Kidney (tissue), 14 donors: ENCODE results near the gene HDAC1. TPM values are rescaled to one million over a fixed set of nuclear protein-coding genes. Genes with fewer than 3 reads are reported as not detected.
"Not testable (repeated sequence)": the region's sequence is repeated elsewhere in the genome, so short reads cannot be mapped to it uniquely, and the experiment has no call there.

Experiments used
- DNase-seq, 5 donors: peaks; one replicate each; pipeline ENCODE4 v3.0.0-alpha.2; 2013 to 2020
- FAIRE-seq: peaks from 2 replicates; lab custom pipeline; 2012; peaks lifted over from hg19 to GRCh38; lab: Jason Lieb, UNC
- H3K27ac ChIP-seq, 2 donors: one replicate each; pipeline ENCODE4 v1.7.0; 2013; ENCODE audit warnings: low read depth in 2 of 2, low read length in 2 of 2, inconsistent platforms in 1 of 2
- H3K27me3 ChIP-seq: one replicate; pipeline ENCODE4 v1.7.1; 2013; ENCODE audit warnings: low read length, inconsistent platforms; ENCODE audit not compliant: control insufficient read depth, insufficient read depth
- H3K36me3 ChIP-seq, 3 donors: one replicate each; pipeline versions ENCODE4 v1.7.0 to v1.7.1; 2013; ENCODE audit warnings: low read length in 3 of 3, control low read depth in 1 of 3, inconsistent platforms in 1 of 3; ENCODE audit not compliant: insufficient read depth in 3 of 3, control insufficient read depth in 2 of 3
- H3K4me1 ChIP-seq, 3 donors: one replicate each; pipeline versions ENCODE4 v1.7.0 to v1.7.1; 2013; ENCODE audit warnings: low read length in 3 of 3, inconsistent platforms in 1 of 3, low read depth in 1 of 3; ENCODE audit not compliant: control insufficient read depth in 2 of 3, insufficient read depth in 2 of 3
- H3K4me3 ChIP-seq, 3 donors: one replicate each; pipeline versions ENCODE4 v1.7.0 to v1.8.1; 2013; ENCODE audit warnings: low read length in 3 of 3, control low read depth in 1 of 3, inconsistent platforms in 1 of 3
- H3K9ac ChIP-seq, 3 donors: one replicate each; pipeline versions ENCODE4 v1.7.0 to v1.7.1; 2013; ENCODE audit warnings: low read length in 3 of 3, control low read depth in 1 of 3, inconsistent platforms in 1 of 3
- H3K9me3 ChIP-seq, 3 donors: one replicate each; pipeline versions ENCODE4 v1.7.0 to v1.7.1; 2013; ENCODE audit warnings: low read length in 3 of 3, control low read depth in 1 of 3, inconsistent platforms in 1 of 3; ENCODE audit not compliant: control insufficient read depth in 2 of 3, insufficient read depth in 1 of 3
- CTCF ChIP-seq: IDR thresholded peaks from 3 replicates; pipeline ENCODE4 v1.5.1; 2012; ENCODE audit warnings: mild to moderate bottlenecking, moderate library complexity, borderline replicate concordance; ENCODE audit not compliant: insufficient read depth; ENCODE audit errors: extremely low read depth
- intact Hi-C: fragments of 100-400 bp; cut with DNase I; formaldehyde crosslinking; loops from one replicate; pipeline ENCODE4 v1.11.1; 2022
- polyA plus RNA-seq: library from polyadenylated mRNA; stranded (reverse); fragments of 350-450 nt; fragmentation: Illumina TruSeq; extraction: RNeasy Lipid Tissue Mini Kit (QIAGEN cat#74804); gene quantifications from one replicate; pipeline ENCODE4 v1.2.3, GENCODE V29; 2014; ENCODE audit warnings: low read depth, low replicate concordance; ENCODE audit not compliant: insufficient read depth
- total RNA-seq: library from RNA; stranded (reverse); fragmentation: NEBNext Ultra II Directional; extraction: Animal tissue kit (Norgen Biotek cat#: 25700); gene quantifications from one replicate; pipeline ENCODE4 v1.2.1, GENCODE V29; 2021
- donor health status: control.
- donor health status: control.
- donor health status: control.
- donor health status: control.
- donor health status: control.
- donor health status: DM: yes; HTN: yes; CAD: no.
- donor health status: Normal renal cell carcinoma (clear cell type).

HDAC1 gene
- total and polyA plus RNA-seq, 2 donors from 2014 or later, result 68.8 to 89.7 TPM

GRCh38 chr1:32255072-32256071 lies 36.5 kb upstream of the HDAC1 start:
- H3K27ac ChIP-seq, result no peak overlapping the region
- H3K9ac ChIP-seq, result no peak overlapping the region
- TF ChIP-seq CTCF, result no peak
- peaks cover 0 to 16% (median 3%) of the 10 kb centered on the region in 3 donors for H3K4me1 ChIP-seq
- FAIRE-seq (no peak), DNase-seq (no peak)
- no peaks in the 10 kb centered on the region for H3K9me3 ChIP-seq
- H3K36me3 ChIP-seq, result no peaks in the 10 kb centered on the region
- intact Hi-C loops, result no loop called here
- no peak overlapping the region for H3K4me3 ChIP-seq
- no peaks in the 10 kb centered on the region for H3K27me3 ChIP-seq

GRCh38 chr1:32256473-32257226 lies 35.2 kb upstream of the HDAC1 start:
- Histone ChIP-seq H3K36me3 (no peaks in the 10 kb centered on the region), H3K4me3 (no peak overlapping the region), H3K27me3 (no peaks in the 10 kb centered on the region), H3K9me3 (no peaks in the 10 kb centered on the region), H3K4me1 (peaks cover 0 to 7% (median 0%) of the 10 kb centered on the region in 3 donors), H3K27ac (no peak overlapping the region), H3K9ac (no peak overlapping the region)
- intact Hi-C loops, result no loop called here
- DNase-seq, result no peak
- no peak for FAIRE-seq
- no peak for TF ChIP-seq CTCF

- no peak for DNase-seq
- Histone ChIP-seq H3K27ac (no peak overlapping the region), H3K27me3 (no peaks in the 10 kb centered on the region), H3K4me3 (no peak overlapping the region), H3K36me3 (no peaks in the 10 kb centered on the region), H3K4me1 (peaks cover 0 to 7% (median 0%) of the 10 kb centered on the region in 3 donors), H3K9ac (no peak overlapping the region), H3K9me3 (no peaks in the 10 kb centered on the region)
- intact Hi-C loops, result no loop called here
- TF ChIP-seq CTCF, result no peak
- no peak for FAIRE-seq
Measured at GRCh38 chr1:32257227-32257508, 34.7 kb upstream of the HDAC1 start.

- FAIRE-seq, result not testable (repeated sequence)
Measured at GRCh38 chr1:32263236-32263593, 28.7 kb upstream of the HDAC1 start.

More at GRCh38 chr1:32263236-32263593, 28.7 kb upstream of the HDAC1 start:
- DNase-seq, H3K4me3 ChIP-seq, H3K9ac ChIP-seq, H3K27ac ChIP-seq, H3K4me1 ChIP-seq, H3K9me3 ChIP-seq, H3K27me3 ChIP-seq, intact Hi-C loops, H3K36me3 ChIP-seq: not testable (repeated sequence)
